Measurements from ENCODE around the gene SLC16A11.
"Not testable (repeated sequence)": the region's sequence is repeated elsewhere in the genome, so short reads cannot be mapped to it uniquely, and the experiment has no call there.

The SLC16A11 gene

GRCh38 chr17:7005716-7006115 is 38.2 kb downstream of the SLC16A11 start:
- DNase-seq = no peak

GRCh38 chr17:7004398-7005253 is 39.3 kb downstream of the SLC16A11 start:
- peak; percentile 76 for DNase-seq

GRCh38 chr17:7003745-7004144 is 40.1 kb downstream of the SLC16A11 start:
- no peak for DNase-seq

- DNase-seq = no peak
These were observed 41.4 kb downstream of the SLC16A11 start for GRCh38 chr17:7002288-7003047.

- no peak for DNase-seq
These were observed 42.5 kb downstream of the SLC16A11 start for GRCh38 chr17:7001318-7001961.

- DNase-seq = no peak
These were observed 44.9 kb downstream of the SLC16A11 start for GRCh38 chr17:6998855-6999508.

GRCh38 chr17:6997171-6997570 is 46.7 kb downstream of the SLC16A11 start:
- DNase-seq = no peak

- DNase-seq = no peak
These were observed 47.5 kb downstream of the SLC16A11 start for GRCh38 chr17:6996256-6997011.

- no peak for DNase-seq
These were observed 48.2 kb downstream of the SLC16A11 start, which contains the start of gene ALOX12 for GRCh38 chr17:6995500-6996255. ALOX12 (plus strand) TSS chr17:6996049; CDS start chr17:6996118, 69 bp downstream.

GRCh38 chr17:6994666-6995256 is 49.1 kb downstream of the SLC16A11 start:
- DNase-seq = no peak

- no peak for DNase-seq
These were observed 49.7 kb downstream of the SLC16A11 start for GRCh38 chr17:6994118-6994598.

- DNase-seq = not testable (repeated sequence)
These were observed 50.3 kb downstream of the SLC16A11 start for GRCh38 chr17:6993613-6994056.

Data from NCI-H2227 treated with DMSO at 0.1 percent for 48 hours (cell line).